IPS-NIHi7 (cell line): ENCODE results near the gene ARHGAP26.

Source experiments
- DNase-seq: peaks from one replicate; pipeline ENCODE4 v3.0.0; 2012; ENCODE audit warnings: mixed read lengths; ENCODE audit errors: extremely low spot score

ARHGAP26 gene

GRCh38 chr5:142847898-142848790 is 78.0 kb downstream of the ARHGAP26 start:
- no peak for DNase-seq

- DNase-seq, result no peak
These were observed 79.3 kb downstream of the ARHGAP26 start for GRCh38 chr5:142849466-142849865.

- DNase-seq, result no peak
These were observed 79.7 kb downstream of the ARHGAP26 start for GRCh38 chr5:142849880-142850279.

- no peak for DNase-seq
These were observed 81.6 kb downstream of the ARHGAP26 start for GRCh38 chr5:142851731-142852130.

GRCh38 chr5:142852416-142853198 is 82.4 kb downstream of the ARHGAP26 start:
- DNase-seq, result no peak

GRCh38 chr5:142853682-142854081 is 83.5 kb downstream of the ARHGAP26 start:
- DNase-seq, result no peak

GRCh38 chr5:142856269-142856782 is 86.1 kb downstream of the ARHGAP26 start:
- no peak for DNase-seq

- no peak for DNase-seq
These were observed 87.2 kb downstream of the ARHGAP26 start for GRCh38 chr5:142857405-142857804.

GRCh38 chr5:142859037-142859436 is 88.9 kb downstream of the ARHGAP26 start:
- DNase-seq, result no peak

GRCh38 chr5:142860270-142860669 is 90.1 kb downstream of the ARHGAP26 start:
- no peak for DNase-seq

GRCh38 chr5:142861011-142861410 is 90.8 kb downstream of the ARHGAP26 start:
- DNase-seq, result no peak

- no peak for DNase-seq
These were observed 92.4 kb downstream of the ARHGAP26 start for GRCh38 chr5:142862594-142862993.

GRCh38 chr5:142863856-142864255 is 93.7 kb downstream of the ARHGAP26 start:
- peak; percentile 68 for DNase-seq

GRCh38 chr5:142864290-142865260 is 94.4 kb downstream of the ARHGAP26 start:
- no peak for DNase-seq

GRCh38 chr5:142865631-142866030 is 95.5 kb downstream of the ARHGAP26 start:
- DNase-seq, result no peak

GRCh38 chr5:142866563-142867275 is 96.5 kb downstream of the ARHGAP26 start:
- peak; percentile 72 for DNase-seq

GRCh38 chr5:142869886-142870285 is 99.7 kb downstream of the ARHGAP26 start:
- no peak for DNase-seq

GRCh38 chr5:142870532-142871362 is 100.6 kb downstream of the ARHGAP26 start:
- no peak for DNase-seq

GRCh38 chr5:142871363-142872193 is 101.4 kb downstream of the ARHGAP26 start:
- no peak for DNase-seq
